HG03571 (cell line): ENCODE data around the gene AGPAT4.
"Not testable (repeated sequence)": the region's sequence is repeated elsewhere in the genome, so short reads cannot be mapped to it uniquely, and the experiment has no call there.

Experiments used
- ATAC-seq: cut with Tn5 transposase; IDR thresholded peaks from one replicate; pipeline ENCODE4 v1.9.1; 2021; ENCODE audit not compliant: unreplicated experiment

AGPAT4 gene

GRCh38 chr6:161228921-161229591 is 44.8 kb downstream of the AGPAT4 start:
- no peak for ATAC-seq

GRCh38 chr6:161228096-161228495 is 45.8 kb downstream of the AGPAT4 start:
- no peak for ATAC-seq

- no peak for ATAC-seq
Measured at GRCh38 chr6:161227004-161227960, 46.6 kb downstream of the AGPAT4 start.

GRCh38 chr6:161226009-161226964 is 47.6 kb downstream of the AGPAT4 start:
- ATAC-seq, result no peak

- ATAC-seq, result no peak
Measured at GRCh38 chr6:161225681-161226008, 48.2 kb downstream of the AGPAT4 start.

GRCh38 chr6:161224951-161225680 is 48.7 kb downstream of the AGPAT4 start:
- ATAC-seq, result not testable (repeated sequence)

GRCh38 chr6:161223646-161224045 is 50.2 kb downstream of the AGPAT4 start:
- ATAC-seq, result no peak

- no peak for ATAC-seq
Measured at GRCh38 chr6:161222706-161223234, 51.1 kb downstream of the AGPAT4 start.

- ATAC-seq, result no peak
Measured at GRCh38 chr6:161220346-161220745, 53.5 kb downstream of the AGPAT4 start.

- no peak for ATAC-seq
Measured at GRCh38 chr6:161219680-161220079, 54.2 kb downstream of the AGPAT4 start.

- ATAC-seq, result no peak
Measured at GRCh38 chr6:161218222-161218621, 55.6 kb downstream of the AGPAT4 start.

GRCh38 chr6:161217628-161218027 is 56.2 kb downstream of the AGPAT4 start:
- ATAC-seq, result no peak

- no peak for ATAC-seq
Measured at GRCh38 chr6:161216616-161217205, 57.1 kb downstream of the AGPAT4 start.

GRCh38 chr6:161215876-161216615 is 57.8 kb downstream of the AGPAT4 start:
- no peak for ATAC-seq

GRCh38 chr6:161215193-161215592 is 58.7 kb downstream of the AGPAT4 start:
- no peak for ATAC-seq

- ATAC-seq, result no peak
Measured at GRCh38 chr6:161214722-161215121, 59.1 kb downstream of the AGPAT4 start.

- no peak for ATAC-seq
Measured at GRCh38 chr6:161212902-161213301, 61.0 kb downstream of the AGPAT4 start.

GRCh38 chr6:161211380-161212035 is 62.4 kb downstream of the AGPAT4 start:
- no peak for ATAC-seq

- ATAC-seq, result no peak
Measured at GRCh38 chr6:161210857-161211256, 63.0 kb downstream of the AGPAT4 start.
